Measurements from ENCODE around the gene PRDM15. TPM values are rescaled to one million over a fixed set of nuclear protein-coding genes. Genes with fewer than 3 reads are reported as not detected.

PRDM15 gene
- total RNA-seq, 1 experiment from 2014 or later = 9.8 TPM

DNA sequence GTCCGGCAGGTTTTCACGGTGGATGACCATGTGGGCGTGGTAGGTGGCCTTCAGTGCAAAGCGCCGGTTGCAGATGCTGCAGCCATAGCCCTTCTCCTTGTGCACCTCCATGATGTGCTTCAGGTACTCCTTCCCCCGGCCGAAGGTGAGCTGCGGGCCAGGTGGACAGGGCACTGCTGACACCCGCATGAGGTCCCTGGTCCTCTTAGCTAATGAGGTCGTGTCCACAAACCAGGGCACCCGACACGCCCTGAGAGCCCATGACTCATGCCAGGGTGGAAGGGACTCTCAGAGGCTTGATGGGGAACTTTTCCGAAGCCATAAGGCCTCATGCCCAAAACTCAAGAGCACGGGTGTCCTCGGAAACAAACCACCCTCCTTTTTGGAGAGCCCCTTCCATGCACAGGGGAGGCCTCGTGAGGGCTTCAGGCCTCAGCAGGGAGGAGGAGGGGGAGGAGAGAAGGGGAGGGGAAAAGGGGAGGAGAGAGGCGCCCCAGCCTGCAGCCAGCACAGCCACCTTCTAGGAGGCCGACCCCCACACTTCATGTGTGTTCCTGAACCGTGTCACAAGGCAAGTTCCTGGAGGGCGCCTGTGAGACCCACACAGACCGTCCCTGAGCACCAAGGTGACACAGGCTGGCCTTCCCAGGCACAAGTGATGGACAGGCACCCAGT is 57.9 kb downstream of the PRDM15 start:
- Histone ChIP-seq H3K4me3 (replicated peaks in 1 of 2; ENCODE audit: low read depth in 1 of 2, low read length in 2 of 2) (no peak overlapping the region), H3K27ac (ENCODE audit: low read depth, low read length) (no peak overlapping the region), H3K9me3 (ENCODE audit: control insufficient read depth in 1 of 2, insufficient read depth in 1 of 2, low read depth in 1 of 2, low read length in 2 of 2) (no peaks in the 10 kb centered on the region), H3K36me3 (ENCODE audit: control insufficient read depth in 1 of 2, insufficient read depth in 2 of 2, low read length in 2 of 2) (peaks cover 0 to 3% of the 10 kb centered on the region in 2 experiments; a peak in 1 of 4 replicates), H4K20me1 (ENCODE audit: insufficient read depth) (no peaks in the 10 kb centered on the region), H3K4me1 (ENCODE audit: control insufficient read depth in 1 of 2, insufficient read depth in 2 of 2, low read length in 2 of 2) (no peaks in the 10 kb centered on the region), H3K4me2 (ENCODE audit: low read length) (no peak overlapping the region), H3K9me2 (ENCODE audit: insufficient read depth) (no peaks in the 10 kb centered on the region), H3K9ac (ENCODE audit: low read length) (no peak overlapping the region), H2AFZ (ENCODE audit: low read depth, low read length, poor library complexity, severe bottlenecking) (no peak overlapping the region), H3K27me3 (ENCODE audit: insufficient read depth, low read length) (no peaks in the 10 kb centered on the region), H3K79me2 (ENCODE audit: insufficient read depth, low read length) (no peaks in the 10 kb centered on the region)
- TF ChIP-seq, protein P1, sequence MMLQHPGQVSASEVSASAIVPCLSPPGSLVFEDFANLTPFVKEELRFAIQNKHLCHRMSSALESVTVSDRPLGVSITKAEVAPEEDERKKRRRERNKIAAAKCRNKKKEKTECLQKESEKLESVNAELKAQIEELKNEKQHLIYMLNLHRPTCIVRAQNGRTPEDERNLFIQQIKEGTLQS (IDR thresholded peaks at IDR 0.05) = no peak
- TF ChIP-seq SIN3A (IDR thresholded peaks at IDR 0.05; ENCODE audit: low read depth) = no peak
- TF ChIP-seq EZH2phosphoT487 (IDR thresholded peaks at IDR 0.05; ENCODE audit: borderline replicate concordance) = no peak
- no peak for TF ChIP-seq FOSL1 (IDR thresholded peaks at IDR 0.05; ENCODE audit: low read depth)
- no peak for TF ChIP-seq TCF7L2 (IDR thresholded peaks at IDR 0.05; ENCODE audit: borderline replicate concordance, extremely low read depth, insufficient read depth, insufficient read length)
- TF ChIP-seq JUND (IDR thresholded peaks at IDR 0.05) = no peak
- no peak for TF ChIP-seq EGR1 (IDR thresholded peaks at IDR 0.05; ENCODE audit: low read depth)
- TF ChIP-seq SP1 (IDR thresholded peaks at IDR 0.05; ENCODE audit: low read depth) = no peak
- no peak for TF ChIP-seq EZH2 (IDR thresholded peaks at IDR 0.05)
- TF ChIP-seq POLR2A (IDR thresholded peaks at IDR 0.05; ENCODE audit: borderline replicate concordance, extremely low read depth, insufficient read depth, insufficient read length) = no peak
- no peak for TF ChIP-seq ELF1 (IDR thresholded peaks at IDR 0.05; ENCODE audit: borderline replicate concordance, low read depth)
- no peak for TF ChIP-seq ZBTB33 (IDR thresholded peaks at IDR 0.05; ENCODE audit: extremely low read depth, insufficient replicate concordance, low read length)
- TF ChIP-seq SRF (IDR thresholded peaks at IDR 0.05; ENCODE audit: low read depth) = no peak
- ChIA-PET CTCF (interaction anchor here (1.1 to 1.2 kb wide), 2 partner anchors 208 to 296 kb away, joined by 3 read pairs; no protein-coding TSS in a partner anchor), RAD21 (ENCODE audit: low non-redundant PET in 1 of 2, low total read pairs in 2 of 2, uncharacterized antibody in 2 of 2, unreplicated experiment in 2 of 2) (no interaction called here), POLR2A (no interaction called here)
- no TSS peak for BruUV-seq (replicated peaks)
- intact Hi-C loops (cut with micrococcal nuclease) = no loop called here
- DNase-seq (ENCODE audit: low read depth, low spot score) (no peak), ATAC-seq (no peak)
